Transverse colon (tissue), 4 donors: Measurements from ENCODE around the gene ZNF789.

Source experiments
- CTCF ChIP-seq, 5 experiments: fragments of 200-600 bp in 3 of 5; fragments of 450-650 bp in 2 of 5; sonication (generic) in 3 of 5; IDR thresholded peaks; 1 replicate in 2 of 5; 2 replicates in 3 of 5; pipeline ENCODE4 v1.5.1; 2016 to 2017; ENCODE audit warnings: antibody characterized with exemption in 5 of 5, inconsistent platforms in 3 of 5, mild to moderate bottlenecking in 2 of 5, moderate library complexity in 1 of 5
- POLR2AphosphoS5 ChIP-seq, 3 donors: sonication (generic); formaldehyde crosslinking; IDR thresholded peaks; one replicate each; pipeline ENCODE4 v1.6.1; 2016; ENCODE audit warnings: antibody characterized with exemption in 3 of 3

GRCh38 chr7:99449326-99449725, 23.4 kb upstream of the ZNF789 start:
- no peak for TF ChIP-seq CTCF (IDR thresholded peaks at IDR 0.05)
- TF ChIP-seq POLR2AphosphoS5 (IDR thresholded peaks at IDR 0.05), result no peak
